Prostate gland (tissue), 2 donors: Measurements from ENCODE around the gene PLCH2. TPM values are rescaled to one million over a fixed set of nuclear protein-coding genes. Genes with fewer than 3 reads are reported as not detected.

Source experiments
- DNase-seq: peaks from one replicate; pipeline ENCODE4 v3.0.0-alpha.2; 2019; ENCODE audit warnings: low spot score
- H3K27ac ChIP-seq, 2 donors: fragments of 200-600 bp; sonication (generic); 2 replicates each; pipeline ENCODE4 v1.5.1; 2017 to 2019
- H3K27me3 ChIP-seq: fragments of 200-600 bp; sonication (generic); replicated peaks from 2 replicates; pipeline ENCODE4 v1.5.1; 2019; ENCODE audit not compliant: insufficient read depth
- H3K36me3 ChIP-seq, 2 donors: fragments of 200-600 bp; sonication (generic); 1 replicate in 1 of 2; 2 replicates in 1 of 2; pipeline versions ENCODE4 v1.5.1 to v1.8.1; 2017 to 2019
- H3K4me1 ChIP-seq: fragments of 200-600 bp; sonication (generic); replicated peaks from 2 replicates; pipeline ENCODE4 v1.5.1; 2019
- H3K4me3 ChIP-seq, 2 donors: fragments of 200-600 bp; sonication (generic); 2 replicates each; pipeline ENCODE4 v1.5.1; 2017 to 2019
- H3K9me3 ChIP-seq: fragments of 200-600 bp; sonication (generic); 2 replicates; pipeline ENCODE4 v1.5.1; 2017
- CTCF ChIP-seq, 4 experiments: fragments of 200-600 bp in 2 of 4; fragments of 450-650 bp in 2 of 4; sonication (generic) in 2 of 4; IDR thresholded peaks; 1 replicate in 3 of 4; 2 replicates in 1 of 4; pipeline ENCODE4 v1.5.1; 2016 to 2019; ENCODE audit warnings: antibody characterized with exemption in 4 of 4, mild to moderate bottlenecking in 2 of 4, moderate library complexity in 2 of 4
- POLR2A ChIP-seq: fragments of 450-650 bp; IDR thresholded peaks from one replicate; pipeline ENCODE4 v1.6.1; 2016; ENCODE audit warnings: antibody characterized with exemption, mild to moderate bottlenecking
- POLR2AphosphoS5 ChIP-seq: sonication (generic); formaldehyde crosslinking; IDR thresholded peaks from one replicate; pipeline ENCODE4 v1.6.1; 2017; ENCODE audit warnings: antibody characterized with exemption
- WGBS: methylation state at CpG from one replicate; pipeline ENCODE4 v1.1.5; 2018; 5-methylcytosine and 5-hydroxymethylcytosine counted together
- intact Hi-C: fragments of 100-400 bp; cut with DNase I; formaldehyde crosslinking; loops from one replicate; pipeline ENCODE4 v1.14.2; 2022
- total RNA-seq, 2 donors: library from RNA; depleted of rRNA; stranded (reverse); fragments of >200 nt; gene quantifications; one replicate each; pipeline ENCODE4 v1.1.0, GENCODE V29; 2016

PLCH2 gene
- total RNA-seq, 2 donors from 2014 or later, result 29.8 to 41.0 TPM

GRCh38 chr1:2435746-2436355, 40.2 kb upstream of the PLCH2 start:
- no peak overlapping the region for H3K27ac ChIP-seq
- H3K4me1 ChIP-seq, result no peaks in the 10 kb centered on the region
- H3K9me3 ChIP-seq, result no peaks in the 10 kb centered on the region
- DNase-seq, result no peak
- no peaks in the 10 kb centered on the region for H3K36me3 ChIP-seq
- 85% methylated on average over 2 of the region's 2 CpGs for WGBS
- no peak overlapping the region for H3K4me3 ChIP-seq
- no peak for TF ChIP-seq CTCF (IDR thresholded peaks at IDR 0.05)
- TF ChIP-seq POLR2A, result no peak
- no peak for TF ChIP-seq POLR2AphosphoS5
- no peaks in the 10 kb centered on the region for H3K27me3 ChIP-seq
- intact Hi-C loops, result no loop called here

GRCh38 chr1:2436876-2437275, 39.2 kb upstream of the PLCH2 start:
- 95% methylated on average over 7 of the region's 7 CpGs for WGBS
- Histone ChIP-seq H3K36me3 (no peaks in the 10 kb centered on the region), H3K4me3 (no peak overlapping the region), H3K27ac (no peak overlapping the region), H3K4me1 (no peaks in the 10 kb centered on the region), H3K9me3 (no peaks in the 10 kb centered on the region), H3K27me3 (no peaks in the 10 kb centered on the region)
- intact Hi-C loops, result no loop called here
- no peak for TF ChIP-seq POLR2AphosphoS5
- no peak for TF ChIP-seq POLR2A
- TF ChIP-seq CTCF (IDR thresholded peaks at IDR 0.05), result no peak
- no peak for DNase-seq

- no peaks in the 10 kb centered on the region for H3K4me1 ChIP-seq
- TF ChIP-seq CTCF (IDR thresholded peaks at IDR 0.05) (no peak), POLR2AphosphoS5 (no peak), POLR2A (no peak)
- no peak overlapping the region for H3K27ac ChIP-seq
- WGBS, result 84% methylated on average over 15 of the region's 15 CpGs
- H3K4me3 ChIP-seq, result no peak overlapping the region
- H3K36me3 ChIP-seq, result no peaks in the 10 kb centered on the region
- H3K27me3 ChIP-seq, result no peaks in the 10 kb centered on the region
- intact Hi-C loops, result no loop called here
- H3K9me3 ChIP-seq, result no peaks in the 10 kb centered on the region
- no peak for DNase-seq
Measured at GRCh38 chr1:2437617-2438016, 38.5 kb upstream of the PLCH2 start.

- no peaks in the 10 kb centered on the region for H3K27me3 ChIP-seq
- TF ChIP-seq POLR2AphosphoS5 (peak; percentile 43), POLR2A (no peak)
- H3K4me1 ChIP-seq, result no peaks in the 10 kb centered on the region
- WGBS, result 30% methylated on average over 15 of the region's 15 CpGs
- H3K9me3 ChIP-seq, result no peaks in the 10 kb centered on the region
- no peak overlapping the region for H3K4me3 ChIP-seq
- intact Hi-C loops, result no loop called here
- H3K27ac ChIP-seq, result peak overlapping the region in 1 of 2 donors; percentile 47
- no peaks in the 10 kb centered on the region for H3K36me3 ChIP-seq
- DNase-seq, result peak; percentile 66
Measured at GRCh38 chr1:2438038-2438437, 38.1 kb upstream of the PLCH2 start.

- no peaks in the 10 kb centered on the region for H3K27me3 ChIP-seq
Measured at GRCh38 chr1:2438641-2439040, 37.4 kb upstream of the PLCH2 start.

More at GRCh38 chr1:2438641-2439040, 37.4 kb upstream of the PLCH2 start:
- Histone ChIP-seq H3K27ac (peak overlapping the region in 1 of 2 donors; percentile 47), H3K9me3 (no peaks in the 10 kb centered on the region), H3K4me3 (no peak overlapping the region), H3K36me3 (no peaks in the 10 kb centered on the region), H3K4me1 (no peaks in the 10 kb centered on the region)
- no peak for DNase-seq
- WGBS, result 93% methylated on average over 14 of the region's 14 CpGs
- intact Hi-C loops, result no loop called here
- TF ChIP-seq POLR2AphosphoS5 (no peak), CTCF (IDR thresholded peaks at IDR 0.05) (no peak), POLR2A (no peak)
